ENCODE data around the gene LRP4.

LRP4 gene

GRCh38 chr11:46916286-46917108 is 1.9 kb downstream of the LRP4 start (continued):
- no peak for TF ChIP-seq ZNF530 (tag by site-specific recombination; IDR thresholded peaks at IDR 0.05; ENCODE audit: low read depth)
- peak; percentile 30; the same call in 1 of the 2 replicates for TF ChIP-seq SP2 (tag by site-specific recombination; IDR thresholded peaks at IDR 0.05)
- no peak for TF ChIP-seq OVOL3 (tag by site-specific recombination; IDR thresholded peaks at IDR 0.05)
- TF ChIP-seq ZNF529 (tag by site-specific recombination; IDR thresholded peaks at IDR 0.05; ENCODE audit: insufficient replicate concordance) = no peak
- TF ChIP-seq ZIC2 (tag by site-specific recombination; IDR thresholded peaks at IDR 0.05) = no peak
- no peak for TF ChIP-seq ZNF416 (tag by site-specific recombination; IDR thresholded peaks at IDR 0.05)
- no peak for TF ChIP-seq ZNF292 (tag by site-specific recombination; IDR thresholded peaks at IDR 0.05; ENCODE audit: borderline replicate concordance, low read depth)
- peak; percentile 98 for TF ChIP-seq ZBTB48 (tag by site-specific recombination; IDR thresholded peaks at IDR 0.05)
- no peak; the same call in 1 of the 2 replicates for TF ChIP-seq PRDM1 (tag by site-specific recombination; IDR thresholded peaks at IDR 0.05)
- TF ChIP-seq ZXDB (tag by site-specific recombination; IDR thresholded peaks at IDR 0.05) = 0 out of 2 replicates have a peak, but pooled peaks have one; percentile 14
- peak; percentile 90 for TF ChIP-seq ZBTB17 (tag by site-specific recombination; IDR thresholded peaks at IDR 0.05)
- TF ChIP-seq ZFP37 (tag by site-specific recombination; IDR thresholded peaks at IDR 0.05) = no peak
- no peak for TF ChIP-seq ZNF184 (tag by site-specific recombination; IDR thresholded peaks at IDR 0.05)
- no peak for TF ChIP-seq PRDM2 (tag by site-specific recombination; IDR thresholded peaks at IDR 0.05; ENCODE audit: borderline replicate concordance)
- TF ChIP-seq ZBTB44 (tag by site-specific recombination; IDR thresholded peaks at IDR 0.05) = no peak
- no peak for TF ChIP-seq GLI4 (tag by site-specific recombination; IDR thresholded peaks at IDR 0.05)
- no peak for TF ChIP-seq ZNF426 (tag by site-specific recombination; IDR thresholded peaks at IDR 0.05)
- TF ChIP-seq GLIS2 (tag by site-specific recombination; IDR thresholded peaks at IDR 0.05) = peak; percentile 44; the same call in 1 of the 2 replicates
- TF ChIP-seq ZNF621 (tag by site-specific recombination; IDR thresholded peaks at IDR 0.05) = no peak
- no peak for TF ChIP-seq ZNF311 (tag by site-specific recombination; IDR thresholded peaks at IDR 0.05; ENCODE audit: borderline replicate concordance)
- no peak for TF ChIP-seq ZBTB49 (tag by site-specific recombination; IDR thresholded peaks at IDR 0.05; ENCODE audit: low read depth)
- TF ChIP-seq ZNF571 (tag by site-specific recombination; IDR thresholded peaks at IDR 0.05) = no peak
- no peak for TF ChIP-seq ZNF354C (tag by site-specific recombination; IDR thresholded peaks at IDR 0.05; ENCODE audit: borderline replicate concordance, low read depth)
- no peak for TF ChIP-seq TRIM28 (IDR thresholded peaks at IDR 0.05; ENCODE audit: borderline replicate concordance, low read length)
- TF ChIP-seq ZNF580 (tag by site-specific recombination; IDR thresholded peaks at IDR 0.05) = no peak
- TF ChIP-seq AEBP2 (tag by site-specific recombination; IDR thresholded peaks at IDR 0.05; ENCODE audit: borderline replicate concordance) = no peak
- TF ChIP-seq SP3 (tag by site-specific recombination; IDR thresholded peaks at IDR 0.05) = no peak

All from HEK293 (cell line).